BLaER1 treated with 17β-estradiol and CSF1 and Interleukin-3, amounts not matched to agents 10 nM and 100 nM (cell line): ENCODE data around the gene VLDLR.
A peak's percentile ranks its signal among the peaks of the same experiment; 100 is the strongest.

Source experiments
- H3K27ac ChIP-seq, 11 experiments: shearing (Covaris generic); formaldehyde crosslinking; 2 replicates each; pipeline ENCODE4 v1.8.1; 2022
- H3K27me3 ChIP-seq, 11 experiments: shearing (Covaris generic); formaldehyde crosslinking; 2 replicates each; pipeline ENCODE4 v1.8.1; 2022
- H3K36me3 ChIP-seq, 11 experiments: shearing (Covaris generic); formaldehyde crosslinking; 2 replicates each; pipeline ENCODE4 v1.8.1; 2022
- H3K4me1 ChIP-seq, 10 experiments: shearing (Covaris generic); formaldehyde crosslinking; 2 replicates each; pipeline ENCODE4 v1.8.1; 2022
- H3K4me2 ChIP-seq, 11 experiments: shearing (Covaris generic); formaldehyde crosslinking; 2 replicates each; pipeline ENCODE4 v1.8.1; 2022
- H3K4me3 ChIP-seq, 10 experiments: shearing (Covaris generic); formaldehyde crosslinking; 2 replicates each; pipeline ENCODE4 v1.8.1; 2022
- H3K9ac ChIP-seq, 11 experiments: shearing (Covaris generic); formaldehyde crosslinking; 2 replicates each; pipeline ENCODE4 v1.8.1; 2022
- H3K9me3 ChIP-seq, 11 experiments: shearing (Covaris generic); formaldehyde crosslinking; replicated peaks in 1 of 11; 2 replicates each; pipeline ENCODE4 v1.8.1; 2022
- H4K20me1 ChIP-seq, 11 experiments: shearing (Covaris generic); formaldehyde crosslinking; 2 replicates each; pipeline ENCODE4 v1.8.1; 2022
- Cebpa-rat ChIP-seq, 11 experiments: shearing (Covaris generic); IDR thresholded peaks; 2 replicates each; pipeline ENCODE4 v1.8.1; 2022

VLDLR gene

DNA sequence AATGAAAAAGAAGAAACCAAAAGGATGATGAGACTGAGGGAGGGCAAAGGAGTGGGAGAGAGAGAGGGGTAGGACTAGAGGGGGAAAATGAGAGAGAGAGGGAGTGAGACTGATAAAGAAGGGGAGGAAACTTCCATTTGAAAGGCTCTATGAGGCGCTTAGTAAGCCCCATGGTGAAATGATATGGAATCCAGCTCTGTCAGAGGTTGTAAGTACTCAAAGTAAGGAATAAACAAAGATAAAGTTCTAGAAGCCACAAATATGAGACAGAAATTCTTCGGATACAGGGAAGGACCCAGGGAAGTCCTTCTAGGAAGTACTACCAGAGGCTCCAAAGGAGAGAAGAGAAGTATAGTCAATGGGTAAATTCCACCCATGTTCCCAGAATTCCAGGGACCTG lies 21.7 kb upstream of the VLDLR start:
- Histone ChIP-seq H3K27ac (no peak overlapping the region), H3K36me3 (peaks cover 0 to 5% (median 0%) of the 10 kb centered on the region in 11 experiments; a peak in 3 of 22 replicates), H3K4me2 (no peak overlapping the region), H4K20me1 (no peaks in the 10 kb centered on the region), H3K9ac (no peak overlapping the region), H3K4me3 (no peak overlapping the region), H3K9me3 (0 out of 22 replicates have a peak, but pooled peaks cover 0 to 2% (median 0%) of the 10 kb centered on the region in 11 experiments), H3K4me1 (peaks cover 20 to 32% (median 24%) of the 10 kb centered on the region in 10 experiments), H3K27me3 (no peaks in the 10 kb centered on the region)
- no peak for TF ChIP-seq Cebpa-rat (IDR thresholded peaks at IDR 0.05)

DNA sequence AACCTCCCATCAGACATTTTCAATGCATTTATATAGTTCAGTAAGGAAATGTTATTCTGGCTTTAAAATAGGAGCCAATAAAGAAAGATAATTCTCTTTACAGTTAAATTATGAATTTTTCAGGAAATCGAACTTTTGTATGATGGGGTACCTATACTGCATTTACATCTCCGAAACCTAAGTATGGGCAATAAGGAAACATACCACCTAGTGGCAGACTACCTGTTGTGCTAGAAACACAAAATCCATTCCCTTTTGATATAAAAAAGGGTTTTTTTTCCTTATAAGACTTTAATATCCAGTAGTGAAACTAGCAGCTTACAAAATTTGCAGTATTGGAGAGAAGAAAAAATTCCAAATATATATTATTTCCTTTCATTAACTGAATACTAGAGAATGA lies 21.3 kb upstream of the VLDLR start:
- Histone ChIP-seq H4K20me1 (no peaks in the 10 kb centered on the region), H3K36me3 (peaks cover 0 to 9% (median 0%) of the 10 kb centered on the region in 11 experiments; a peak in 3 of 22 replicates), H3K27me3 (no peaks in the 10 kb centered on the region), H3K4me3 (no peak overlapping the region), H3K27ac (no peak overlapping the region), H3K4me1 (peaks cover 20 to 32% (median 24%) of the 10 kb centered on the region in 10 experiments), H3K4me2 (no peak overlapping the region), H3K9me3 (peaks cover 0 to 4% (median 0%) of the 10 kb centered on the region in 11 experiments; a peak in 1 of 22 replicates), H3K9ac (no peak overlapping the region)
- TF ChIP-seq Cebpa-rat (IDR thresholded peaks at IDR 0.05): no peak

DNA sequence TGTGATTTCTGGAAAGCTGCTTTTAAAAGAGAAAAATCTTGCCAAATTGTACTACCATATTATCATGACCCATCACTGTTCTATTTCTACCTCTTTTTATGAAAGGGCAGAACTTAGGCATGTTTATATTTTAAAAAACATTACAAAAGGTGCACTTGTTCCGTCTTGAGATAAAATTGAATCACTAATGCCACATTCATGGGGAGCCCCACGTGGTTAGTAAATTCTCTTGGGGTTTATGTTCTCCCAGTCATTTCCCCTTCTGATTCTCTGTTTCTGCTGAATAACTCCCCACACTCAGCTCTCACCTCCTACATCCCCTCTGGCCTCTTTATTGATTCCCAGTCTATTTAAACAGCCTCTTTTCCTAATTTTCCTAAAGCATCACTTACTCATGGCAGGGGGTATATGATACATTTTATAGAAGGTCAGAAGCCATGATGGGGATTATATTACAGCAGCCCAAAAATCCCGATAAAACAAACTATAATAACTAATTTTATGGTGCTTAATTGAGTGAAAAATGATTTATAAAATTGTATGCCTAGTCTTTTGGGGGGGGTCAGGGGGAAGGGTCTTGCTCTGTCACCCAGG lies 19.7 kb upstream of the VLDLR start:
- H3K4me1 ChIP-seq: peaks cover 20 to 32% (median 24%) of the 10 kb centered on the region in 10 experiments

DNA sequence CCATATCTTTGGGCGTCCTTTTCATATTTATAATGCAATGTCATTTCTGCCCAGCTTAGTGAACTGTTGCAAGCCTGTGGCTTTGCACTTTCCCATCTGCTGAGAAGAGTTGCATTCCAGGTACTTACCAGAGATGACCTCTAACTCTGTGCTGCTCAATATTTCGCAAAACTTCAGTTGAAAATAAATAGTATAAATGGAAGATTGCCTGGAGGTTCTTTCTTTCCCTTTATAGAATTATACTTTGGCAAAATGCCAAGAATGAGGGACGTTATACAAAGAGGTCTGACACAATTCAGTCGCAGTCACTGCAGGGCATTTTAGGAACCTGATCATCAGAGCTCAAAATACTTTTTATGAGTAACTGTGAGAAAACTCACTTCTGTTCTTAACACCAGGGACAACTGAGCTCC lies 18.9 kb upstream of the VLDLR start:
- no peak for TF ChIP-seq Cebpa-rat (IDR thresholded peaks at IDR 0.05)
- no peak overlapping the region for H3K9ac ChIP-seq
- H3K4me3 ChIP-seq: no peak overlapping the region
- peak overlapping the region in 10 of 11 experiments; percentile 20 to 67 (median 46); a peak in 20 of 22 replicates for H3K4me2 ChIP-seq
- H3K36me3 ChIP-seq: peaks cover 0 to 18% (median 0%) of the 10 kb centered on the region in 11 experiments; a peak in 5 of 22 replicates
- no peaks in the 10 kb centered on the region for H4K20me1 ChIP-seq
- H3K9me3 ChIP-seq: peaks cover 0 to 5% (median 0%) of the 10 kb centered on the region in 11 experiments; a peak in 2 of 22 replicates
- peaks cover 20 to 32% (median 24%) of the 10 kb centered on the region in 10 experiments for H3K4me1 ChIP-seq
- no peaks in the 10 kb centered on the region for H3K27me3 ChIP-seq
- peak overlapping the region in 2 of 11 experiments; percentile 13 to 30; a peak in 4 of 22 replicates for H3K27ac ChIP-seq

More for the DNA sequence above, 19.7 kb upstream of the VLDLR start:
- Histone ChIP-seq H3K27me3 (no peaks in the 10 kb centered on the region), H4K20me1 (no peaks in the 10 kb centered on the region), H3K4me3 (no peak overlapping the region), H3K27ac (peak overlapping the region in 5 of 11 experiments; percentile 3 to 30 (median 13); a peak in 7 of 22 replicates), H3K36me3 (peaks cover 0 to 15% (median 0%) of the 10 kb centered on the region in 11 experiments; a peak in 4 of 22 replicates), H3K9me3 (peaks cover 0 to 5% (median 0%) of the 10 kb centered on the region in 11 experiments; a peak in 2 of 22 replicates), H3K4me2 (peak overlapping the region; percentile 20 to 67 (median 45); a peak in 20 of 22 replicates), H3K9ac (no peak overlapping the region)
- TF ChIP-seq Cebpa-rat (IDR thresholded peaks at IDR 0.05): no peak

DNA sequence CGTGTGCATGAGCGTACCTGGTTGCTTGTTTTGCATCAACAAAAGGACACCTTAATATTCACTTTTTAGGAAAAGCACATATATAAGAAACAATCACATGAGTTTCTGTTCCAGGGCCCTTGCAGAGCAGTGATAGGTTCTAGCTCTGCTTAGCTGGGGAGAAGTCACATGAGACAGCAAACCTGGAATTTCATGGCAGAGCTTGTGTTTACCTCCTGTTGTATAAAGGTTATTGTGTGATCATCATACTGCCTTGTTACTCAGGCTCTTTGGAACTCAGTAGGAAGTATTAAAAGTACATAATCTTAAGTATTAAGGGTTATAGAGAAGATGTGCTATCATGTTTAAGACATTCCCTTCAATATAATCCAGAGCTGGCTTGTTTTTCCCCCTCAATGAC lies 18.0 kb upstream of the VLDLR start:
- Histone ChIP-seq H3K4me3 (no peak overlapping the region), H3K36me3 (peaks cover 0 to 27% (median 0%) of the 10 kb centered on the region in 11 experiments; a peak in 5 of 22 replicates), H3K27ac (no peak overlapping the region), H3K27me3 (no peaks in the 10 kb centered on the region), H4K20me1 (no peaks in the 10 kb centered on the region), H3K9ac (no peak overlapping the region), H3K9me3 (peaks cover 0 to 5% (median 0%) of the 10 kb centered on the region in 11 experiments; a peak in 2 of 22 replicates), H3K4me1 (peaks cover 17 to 29% (median 23%) of the 10 kb centered on the region in 10 experiments), H3K4me2 (peak overlapping the region in 3 of 11 experiments; percentile 45 to 67 (median 48); a peak in 1 of 22 replicates)
- TF ChIP-seq Cebpa-rat (IDR thresholded peaks at IDR 0.05): no peak

DNA sequence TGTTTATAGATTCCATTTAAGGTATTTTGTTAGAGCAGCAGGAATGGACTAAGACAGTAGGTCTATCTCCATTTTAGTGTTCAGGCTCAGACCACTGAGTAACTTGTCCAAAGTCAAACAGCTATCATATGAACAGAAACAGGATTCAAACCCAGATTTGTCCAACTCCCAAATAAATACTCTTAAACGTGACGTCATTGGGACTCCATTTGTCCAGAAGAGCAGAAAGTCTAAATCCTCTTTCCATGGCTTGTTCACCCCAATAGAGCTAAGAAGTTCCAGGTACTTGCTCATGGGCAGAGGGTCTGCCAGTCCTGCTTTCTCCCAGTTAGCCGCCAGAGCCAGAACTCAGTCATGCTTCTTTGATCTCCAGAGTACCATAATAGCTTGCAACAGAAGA lies 16.3 kb upstream of the VLDLR start:
- H4K20me1 ChIP-seq: no peaks in the 10 kb centered on the region
- no peak overlapping the region for H3K4me2 ChIP-seq
- no peaks in the 10 kb centered on the region for H3K27me3 ChIP-seq
- peaks cover 0 to 27% (median 0%) of the 10 kb centered on the region in 11 experiments; a peak in 5 of 22 replicates for H3K36me3 ChIP-seq
- TF ChIP-seq Cebpa-rat (IDR thresholded peaks at IDR 0.05): no peak
- peaks cover 17 to 29% (median 23%) of the 10 kb centered on the region in 10 experiments for H3K4me1 ChIP-seq
- H3K4me3 ChIP-seq: no peak overlapping the region
- H3K27ac ChIP-seq: no peak overlapping the region
- no peak overlapping the region for H3K9ac ChIP-seq
- peaks cover 0 to 5% (median 0%) of the 10 kb centered on the region in 11 experiments; a peak in 2 of 22 replicates for H3K9me3 ChIP-seq

DNA sequence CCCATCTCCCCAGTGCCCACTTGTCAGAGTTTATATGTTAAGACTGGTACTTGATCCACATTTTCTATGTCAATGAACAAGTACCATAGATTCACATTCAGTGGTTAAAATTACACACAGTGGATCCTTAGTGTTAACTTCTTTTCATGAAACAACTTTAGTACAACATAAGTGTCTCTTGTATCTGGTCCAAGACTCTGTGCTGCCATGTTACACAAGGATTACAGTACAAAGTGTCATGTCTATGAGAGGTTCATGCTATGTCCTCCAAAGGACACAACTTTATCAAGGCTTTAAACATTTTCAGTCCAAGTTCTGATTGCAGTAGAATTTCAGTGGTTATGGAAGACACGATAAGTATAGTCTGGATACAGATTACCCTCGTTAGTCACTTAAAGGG lies 13.3 kb upstream of the VLDLR start:
- TF ChIP-seq Cebpa-rat (IDR thresholded peaks at IDR 0.05): no peak
- peaks cover 0 to 5% (median 0%) of the 10 kb centered on the region in 11 experiments; a peak in 2 of 22 replicates for H3K9me3 ChIP-seq
- H3K27me3 ChIP-seq: no peaks in the 10 kb centered on the region
- H3K4me3 ChIP-seq: no peak overlapping the region
- H4K20me1 ChIP-seq: no peaks in the 10 kb centered on the region
- no peak overlapping the region for H3K9ac ChIP-seq
- H3K36me3 ChIP-seq: peaks cover 0 to 33% (median 0%) of the 10 kb centered on the region in 11 experiments; a peak in 5 of 22 replicates
- no peak overlapping the region for H3K4me2 ChIP-seq
- peaks cover 0 to 5% (median under 1%) of the 10 kb centered on the region in 10 experiments; a peak in 8 of 20 replicates for H3K4me1 ChIP-seq
- H3K27ac ChIP-seq: no peak overlapping the region

DNA sequence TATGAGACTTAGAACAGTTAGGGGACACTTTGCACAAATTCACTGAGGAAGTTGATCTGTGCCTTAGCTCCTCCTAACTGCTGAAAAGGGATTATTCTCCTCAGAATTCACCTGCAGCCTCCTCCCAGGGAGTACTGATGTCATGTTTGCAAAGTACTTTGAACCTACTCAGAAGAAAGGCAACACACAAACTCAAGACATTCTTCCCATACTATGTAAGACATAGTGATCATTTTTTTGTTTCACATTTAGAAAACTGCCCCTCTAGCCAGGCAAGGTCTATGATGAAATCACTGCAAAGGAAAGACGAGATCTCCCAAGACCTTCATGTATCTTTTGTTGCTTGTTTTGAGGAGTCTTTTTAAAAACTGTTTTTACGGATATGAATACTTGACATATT lies 10.6 kb upstream of the VLDLR start:
- H3K27me3 ChIP-seq: no peaks in the 10 kb centered on the region
- H3K9ac ChIP-seq: no peak overlapping the region
- H3K9me3 ChIP-seq: no peaks in the 10 kb centered on the region
- TF ChIP-seq Cebpa-rat (IDR thresholded peaks at IDR 0.05): no peak
- H3K36me3 ChIP-seq: peaks cover 0 to 18% (median 0%) of the 10 kb centered on the region in 11 experiments; a peak in 3 of 22 replicates
- H3K27ac ChIP-seq: no peak overlapping the region
- H3K4me1 ChIP-seq: no peaks in the 10 kb centered on the region; a peak in 1 of 20 replicates
- H3K4me3 ChIP-seq: no peak overlapping the region
- H3K4me2 ChIP-seq: no peak overlapping the region
- no peaks in the 10 kb centered on the region for H4K20me1 ChIP-seq

DNA sequence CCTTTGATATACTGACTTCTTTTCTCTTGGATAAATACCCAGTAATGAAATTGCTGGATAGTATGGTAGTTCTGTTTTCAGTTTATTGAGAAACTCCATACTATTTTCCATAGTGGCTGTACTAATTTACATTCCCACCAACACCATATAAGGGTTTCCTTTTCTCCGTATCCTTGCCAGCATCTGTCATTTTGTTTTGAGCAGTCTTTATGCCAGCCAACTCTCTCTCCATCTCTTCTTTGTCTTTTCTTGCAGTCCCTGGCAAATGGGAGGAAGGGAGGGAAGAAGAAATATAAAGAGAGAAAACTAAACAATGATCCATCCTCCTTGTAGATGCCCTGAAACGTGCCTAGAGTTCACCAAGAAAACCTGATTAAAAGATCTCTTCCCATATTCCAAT lies 9.6 kb upstream of the VLDLR start:
- no peaks in the 10 kb centered on the region for H4K20me1 ChIP-seq
- H3K27ac ChIP-seq: no peak overlapping the region
- no peak overlapping the region for H3K9ac ChIP-seq
- no peak overlapping the region for H3K4me2 ChIP-seq
- no peaks in the 10 kb centered on the region for H3K27me3 ChIP-seq
- H3K9me3 ChIP-seq: no peaks in the 10 kb centered on the region
- H3K4me1 ChIP-seq: no peaks in the 10 kb centered on the region; a peak in 1 of 20 replicates
- no peak overlapping the region for H3K4me3 ChIP-seq
- TF ChIP-seq Cebpa-rat (IDR thresholded peaks at IDR 0.05): no peak
- peaks cover 0 to 18% (median 0%) of the 10 kb centered on the region in 11 experiments; a peak in 2 of 22 replicates for H3K36me3 ChIP-seq
